GM19452 (cell line): ENCODE results near the gene BMAL2.

Experiments
- ATAC-seq: cut with Tn5 transposase; IDR thresholded peaks from one replicate; pipeline ENCODE4 v1.9.1; 2021; ENCODE audit not compliant: unreplicated experiment

BMAL2 gene

GRCh38 chr12:27332714-27333402 is at the start of gene BMAL2:
Gene BMAL2, plus strand, starts transcription at chr12:27332836. Its CDS starts 237 bp downstream, at chr12:27333073.
- ATAC-seq, result peak; percentile 38

GRCh38 chr12:27284021-27284420 is 48.6 kb upstream of the BMAL2 start:
- ATAC-seq, result no peak

GRCh38 chr12:27284751-27285150 is 47.9 kb upstream of the BMAL2 start:
- no peak for ATAC-seq

- no peak for ATAC-seq
Observed at GRCh38 chr12:27285403-27285802, 47.2 kb upstream of the BMAL2 start.

GRCh38 chr12:27289414-27289813 is 43.2 kb upstream of the BMAL2 start:
- ATAC-seq, result no peak

- no peak for ATAC-seq
Observed at GRCh38 chr12:27290501-27291168, 42.0 kb upstream of the BMAL2 start.

- ATAC-seq, result no peak
Observed at GRCh38 chr12:27291862-27292261, 40.8 kb upstream of the BMAL2 start.

- no peak for ATAC-seq
Observed at GRCh38 chr12:27292718-27293117, 39.9 kb upstream of the BMAL2 start.

GRCh38 chr12:27293463-27293862 is 39.2 kb upstream of the BMAL2 start:
- ATAC-seq, result no peak

- no peak for ATAC-seq
Observed at GRCh38 chr12:27296674-27297073, 36.0 kb upstream of the BMAL2 start.

- no peak for ATAC-seq
Observed at GRCh38 chr12:27297566-27297965, 35.1 kb upstream of the BMAL2 start.

GRCh38 chr12:27299102-27299501 is 33.5 kb upstream of the BMAL2 start:
- no peak for ATAC-seq

- no peak for ATAC-seq
Observed at GRCh38 chr12:27300226-27300625, 32.4 kb upstream of the BMAL2 start.

- no peak for ATAC-seq
Observed at GRCh38 chr12:27303139-27304111, 29.2 kb upstream of the BMAL2 start.

GRCh38 chr12:27304856-27305255 is 27.8 kb upstream of the BMAL2 start:
- ATAC-seq, result no peak

GRCh38 chr12:27305673-27306456 is 26.8 kb upstream of the BMAL2 start:
- no peak for ATAC-seq

- no peak for ATAC-seq
Observed at GRCh38 chr12:27309293-27309994, 23.2 kb upstream of the BMAL2 start.

- ATAC-seq, result no peak
Observed at GRCh38 chr12:27309995-27310315, 22.7 kb upstream of the BMAL2 start.

GRCh38 chr12:27316947-27317346 is 15.7 kb upstream of the BMAL2 start:
- no peak for ATAC-seq

GRCh38 chr12:27319409-27319808 is 13.2 kb upstream of the BMAL2 start:
- no peak for ATAC-seq
